HepG2 (cell line): ENCODE results near the gene ARHGEF39. TPM values are rescaled to one million over a fixed set of nuclear protein-coding genes. Genes with fewer than 3 reads are reported as not detected.

Experiments
- HCFC1 ChIP-seq: fragments of 150-350 bp; IDR thresholded peaks from 2 replicates; pipeline ENCODE4 v1.6.1; 2014; ENCODE audit warnings: low read depth, low read length
- HDAC2 ChIP-seq: sonication (generic); formaldehyde crosslinking; IDR thresholded peaks from 2 replicates; pipeline ENCODE4 v1.4.0; 2020; ENCODE audit warnings: missing genetic modification reagents
- HOXA3 ChIP-seq: sonication (generic); formaldehyde crosslinking; IDR thresholded peaks from 2 replicates; pipeline ENCODE4 v1.5.0; 2020; ENCODE audit warnings: missing genetic modification reagents
- KAT7 ChIP-seq: IDR thresholded peaks from 2 replicates; pipeline ENCODE4 v1.6.1; 2018; ENCODE audit warnings: borderline replicate concordance, missing compliant biosample characterization
- KAT8 ChIP-seq: IDR thresholded peaks from 2 replicates; pipeline ENCODE4 v1.6.1; 2016; ENCODE audit warnings: missing genetic modification reagents, missing compliant biosample characterization
- KLF13 ChIP-seq: sonication (generic); formaldehyde crosslinking; IDR thresholded peaks from 2 replicates; pipeline ENCODE4 v1.4.0; 2020; ENCODE audit warnings: mild to moderate bottlenecking, missing genetic modification reagents
- MTF2 ChIP-seq: sonication (generic); formaldehyde crosslinking; IDR thresholded peaks from 2 replicates; pipeline ENCODE4 v1.5.0; 2020; ENCODE audit warnings: missing genetic modification reagents, borderline replicate concordance
- NR2F6 ChIP-seq, 2 experiments: IDR thresholded peaks; 2 replicates each; pipeline ENCODE4 v1.6.1; 2016; ENCODE audit warnings: antibody characterized with exemption in 1 of 2, mild to moderate bottlenecking in 1 of 2
- RBAK ChIP-seq: sonication (generic); formaldehyde crosslinking; IDR thresholded peaks from 2 replicates; pipeline ENCODE4 v1.5.1; 2020; ENCODE audit warnings: mild to moderate bottlenecking, missing genetic modification reagents
- RCOR2 ChIP-seq: IDR thresholded peaks from 2 replicates; pipeline ENCODE4 v1.6.1; 2016; ENCODE audit warnings: missing biosample characterization, missing genetic modification reagents
- SALL2 ChIP-seq: sonication (generic); formaldehyde crosslinking; IDR thresholded peaks from 2 replicates; pipeline ENCODE4 v1.8.1; 2023; ENCODE audit warnings: mild to moderate bottlenecking, missing genetic modification reagents, inconsistent platforms
- TSC22D2 ChIP-seq: sonication (generic); formaldehyde crosslinking; IDR thresholded peaks from 2 replicates; pipeline ENCODE4 v1.5.1; 2020; ENCODE audit warnings: missing genetic modification reagents, mild to moderate bottlenecking, borderline replicate concordance
- ZBTB3 ChIP-seq: sonication (generic); formaldehyde crosslinking; IDR thresholded peaks from 2 replicates; pipeline ENCODE4 v1.4.0; 2020; ENCODE audit warnings: low read depth, mild to moderate bottlenecking, moderate library complexity, missing genetic modification reagents, borderline replicate concordance
- ZBTB7B ChIP-seq: sonication (generic); formaldehyde crosslinking; IDR thresholded peaks from 2 replicates; pipeline ENCODE4 v1.4.0; 2020; ENCODE audit warnings: missing genetic modification reagents
- polyA plus RNA-seq, 8 experiments: library from polyadenylated mRNA; depleted of rRNA in 3 of 8; stranded (reverse) in 7 of 8; unstranded in 1 of 8; fragments of >200 nt; fragmentation: Illumina TruSeq in 4 of 8; extraction: Trizol in 4 of 8; gene quantifications; 2 replicates each; pipeline versions ENCODE4 v1.2.1 to v1.2.3, GENCODE V29; 2011 to 2016; ENCODE audit warnings: low read depth in 4 of 8, missing spikeins in 1 of 8, mixed read lengths in 1 of 8; ENCODE audit not compliant: insufficient read depth in 1 of 8
- total RNA-seq, 5 experiments: library from RNA; depleted of rRNA; stranded (reverse); fragments of >200 nt; fragmentation: Illumina TruSeq; extraction: Trizol; gene quantifications; 2 replicates each; pipeline ENCODE4 v1.2.3, GENCODE V29; 2016; ENCODE audit warnings: low read depth in 1 of 5
- TF ChIP-seq, protein P1 (sequence below): sonication (generic); formaldehyde crosslinking; IDR thresholded peaks from 2 replicates; pipeline ENCODE4 v1.4.0; 2020; ENCODE audit warnings: missing genetic modification reagents
- TF ChIP-seq, protein P2 (sequence below): sonication (generic); formaldehyde crosslinking; IDR thresholded peaks from 2 replicates; pipeline ENCODE4 v1.9.0; 2022; ENCODE audit warnings: low read depth, missing genetic modification reagents
- TF ChIP-seq, protein P3 (sequence below): sonication (generic); formaldehyde crosslinking; conservative IDR thresholded peaks from 2 replicates; pipeline ENCODE4 v1.4.0; 2020; ENCODE audit warnings: missing genetic modification reagents
- TF ChIP-seq, protein P4 (sequence below): sonication (generic); formaldehyde crosslinking; IDR thresholded peaks from 2 replicates; pipeline ENCODE4 v1.4.0; 2020; ENCODE audit warnings: mild to moderate bottlenecking, missing genetic modification reagents

ARHGEF39 gene
- total and polyA plus RNA-seq, 2 of the 13 experiments (the other 11 are each of a cell fraction or from before 2014, with no cell fraction given), result 11.2 to 12.3 TPM

DNA sequence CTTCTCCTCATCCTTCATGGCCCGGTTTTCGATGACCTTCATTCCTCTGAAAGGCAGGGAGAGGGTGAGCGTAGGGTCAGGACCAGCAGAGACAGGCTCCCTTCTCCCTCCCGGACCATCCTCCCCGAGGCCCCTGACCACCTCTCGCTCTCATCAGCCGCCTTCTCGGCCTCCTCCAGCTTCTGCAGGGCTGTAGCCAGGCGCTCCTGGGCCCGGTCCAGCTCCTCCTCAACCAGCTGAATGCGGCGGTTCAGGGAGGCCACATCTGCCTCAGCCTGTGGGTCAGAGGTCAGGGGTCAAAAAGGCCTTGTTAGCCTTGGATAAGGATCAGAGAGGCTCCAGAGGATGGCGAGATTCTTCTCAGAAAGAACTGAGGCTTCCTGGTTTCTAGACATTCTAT, 20.5 kb upstream of the ARHGEF39 start (continued):
- no peak for TF ChIP-seq RBAK
- no peak for TF ChIP-seq ZBTB7B
- no peak for TF ChIP-seq HDAC2 (CRISPR knock-in tag)
- TF ChIP-seq HCFC1, result no peak
- TF ChIP-seq MTF2, result no peak
- TF ChIP-seq, protein P1, sequence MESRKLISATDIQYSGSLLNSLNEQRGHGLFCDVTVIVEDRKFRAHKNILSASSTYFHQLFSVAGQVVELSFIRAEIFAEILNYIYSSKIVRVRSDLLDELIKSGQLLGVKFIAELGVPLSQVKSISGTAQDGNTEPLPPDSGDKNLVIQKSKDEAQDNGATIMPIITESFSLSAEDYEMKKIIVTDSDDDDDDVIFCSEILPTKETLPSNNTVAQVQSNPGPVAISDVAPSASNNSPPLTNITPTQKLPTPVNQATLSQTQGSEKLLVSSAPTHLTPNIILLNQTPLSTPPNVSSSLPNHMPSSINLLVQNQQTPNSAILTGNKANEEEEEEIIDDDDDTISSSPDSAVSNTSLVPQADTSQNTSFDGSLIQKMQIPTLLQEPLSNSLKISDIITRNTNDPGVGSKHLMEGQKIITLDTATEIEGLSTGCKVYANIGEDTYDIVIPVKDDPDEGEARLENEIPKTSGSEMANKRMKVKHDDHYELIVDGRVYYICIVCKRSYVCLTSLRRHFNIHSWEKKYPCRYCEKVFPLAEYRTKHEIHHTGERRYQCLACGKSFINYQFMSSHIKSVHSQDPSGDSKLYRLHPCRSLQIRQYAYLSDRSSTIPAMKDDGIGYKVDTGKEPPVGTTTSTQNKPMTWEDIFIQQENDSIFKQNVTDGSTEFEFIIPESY (CRISPR knock-in tag), result no peak
- TF ChIP-seq TSC22D2, result no peak
- TF ChIP-seq SALL2 (CRISPR knock-in tag), result no peak
- TF ChIP-seq, protein P2, sequence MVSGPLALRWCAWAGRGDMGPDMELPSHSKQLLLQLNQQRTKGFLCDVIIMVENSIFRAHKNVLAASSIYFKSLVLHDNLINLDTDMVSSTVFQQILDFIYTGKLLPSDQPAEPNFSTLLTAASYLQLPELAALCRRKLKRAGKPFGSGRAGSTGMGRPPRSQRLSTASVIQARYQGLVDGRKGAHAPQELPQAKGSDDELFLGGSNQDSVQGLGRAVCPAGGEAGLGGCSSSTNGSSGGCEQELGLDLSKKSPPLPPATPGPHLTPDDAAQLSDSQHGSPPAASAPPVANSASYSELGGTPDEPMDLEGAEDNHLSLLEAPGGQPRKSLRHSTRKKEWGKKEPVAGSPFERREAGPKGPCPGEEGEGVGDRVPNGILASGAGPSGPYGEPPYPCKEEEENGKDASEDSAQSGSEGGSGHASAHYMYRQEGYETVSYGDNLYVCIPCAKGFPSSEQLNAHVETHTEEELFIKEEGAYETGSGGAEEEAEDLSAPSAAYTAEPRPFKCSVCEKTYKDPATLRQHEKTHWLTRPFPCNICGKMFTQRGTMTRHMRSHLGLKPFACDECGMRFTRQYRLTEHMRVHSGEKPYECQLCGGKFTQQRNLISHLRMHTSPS (CRISPR knock-in tag), result no peak
- TF ChIP-seq KAT8 (CRISPR knock-in tag), result no peak
- no peak for TF ChIP-seq ZBTB3
- no peak for TF ChIP-seq KAT7 (CRISPR knock-in tag)
- TF ChIP-seq RCOR2 (CRISPR knock-in tag), result no peak
- TF ChIP-seq, protein P3, sequence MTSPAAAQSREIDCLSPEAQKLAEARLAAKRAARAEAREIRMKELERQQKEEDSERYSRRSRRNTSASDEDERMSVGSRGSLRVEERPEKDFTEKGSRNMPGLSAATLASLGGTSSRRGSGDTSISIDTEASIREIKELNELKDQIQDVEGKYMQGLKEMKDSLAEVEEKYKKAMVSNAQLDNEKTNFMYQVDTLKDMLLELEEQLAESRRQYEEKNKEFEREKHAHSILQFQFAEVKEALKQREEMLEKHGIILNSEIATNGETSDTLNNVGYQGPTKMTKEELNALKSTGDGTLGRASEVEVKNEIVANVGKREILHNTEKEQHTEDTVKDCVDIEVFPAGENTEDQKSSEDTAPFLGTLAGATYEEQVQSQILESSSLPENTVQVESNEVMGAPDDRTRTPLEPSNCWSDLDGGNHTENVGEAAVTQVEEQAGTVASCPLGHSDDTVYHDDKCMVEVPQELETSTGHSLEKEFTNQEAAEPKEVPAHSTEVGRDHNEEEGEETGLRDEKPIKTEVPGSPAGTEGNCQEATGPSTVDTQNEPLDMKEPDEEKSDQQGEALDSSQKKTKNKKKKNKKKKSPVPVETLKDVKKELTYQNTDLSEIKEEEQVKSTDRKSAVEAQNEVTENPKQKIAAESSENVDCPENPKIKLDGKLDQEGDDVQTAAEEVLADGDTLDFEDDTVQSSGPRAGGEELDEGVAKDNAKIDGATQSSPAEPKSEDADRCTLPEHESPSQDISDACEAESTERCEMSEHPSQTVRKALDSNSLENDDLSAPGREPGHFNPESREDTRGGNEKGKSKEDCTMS, result no peak
- no peak for TF ChIP-seq HOXA3 (CRISPR knock-in tag)
- TF ChIP-seq, protein P4, sequence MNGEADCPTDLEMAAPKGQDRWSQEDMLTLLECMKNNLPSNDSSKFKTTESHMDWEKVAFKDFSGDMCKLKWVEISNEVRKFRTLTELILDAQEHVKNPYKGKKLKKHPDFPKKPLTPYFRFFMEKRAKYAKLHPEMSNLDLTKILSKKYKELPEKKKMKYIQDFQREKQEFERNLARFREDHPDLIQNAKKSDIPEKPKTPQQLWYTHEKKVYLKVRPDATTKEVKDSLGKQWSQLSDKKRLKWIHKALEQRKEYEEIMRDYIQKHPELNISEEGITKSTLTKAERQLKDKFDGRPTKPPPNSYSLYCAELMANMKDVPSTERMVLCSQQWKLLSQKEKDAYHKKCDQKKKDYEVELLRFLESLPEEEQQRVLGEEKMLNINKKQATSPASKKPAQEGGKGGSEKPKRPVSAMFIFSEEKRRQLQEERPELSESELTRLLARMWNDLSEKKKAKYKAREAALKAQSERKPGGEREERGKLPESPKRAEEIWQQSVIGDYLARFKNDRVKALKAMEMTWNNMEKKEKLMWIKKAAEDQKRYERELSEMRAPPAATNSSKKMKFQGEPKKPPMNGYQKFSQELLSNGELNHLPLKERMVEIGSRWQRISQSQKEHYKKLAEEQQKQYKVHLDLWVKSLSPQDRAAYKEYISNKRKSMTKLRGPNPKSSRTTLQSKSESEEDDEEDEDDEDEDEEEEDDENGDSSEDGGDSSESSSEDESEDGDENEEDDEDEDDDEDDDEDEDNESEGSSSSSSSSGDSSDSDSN (CRISPR knock-in tag), result no peak
- peak; percentile 37; the same call in 1 of the 2 replicates for TF ChIP-seq NR2F6 (IDR thresholded peaks at IDR 0.05)
- no peak for TF ChIP-seq NR2F6 (CRISPR knock-in tag; IDR thresholded peaks at IDR 0.05)
- TF ChIP-seq KLF13 (CRISPR knock-in tag), result no peak
